ENCODE results near the gene EFEMP2.

The EFEMP2 gene

GRCh38 chr11:65872586-65873317 is at the start of gene EFEMP2:
TSS of gene EFEMP2 (minus strand) at chr11:65872800. CDS start at chr11:65872354, 446 bp downstream.
- peak; percentile 21 for DNase-seq

DNA sequence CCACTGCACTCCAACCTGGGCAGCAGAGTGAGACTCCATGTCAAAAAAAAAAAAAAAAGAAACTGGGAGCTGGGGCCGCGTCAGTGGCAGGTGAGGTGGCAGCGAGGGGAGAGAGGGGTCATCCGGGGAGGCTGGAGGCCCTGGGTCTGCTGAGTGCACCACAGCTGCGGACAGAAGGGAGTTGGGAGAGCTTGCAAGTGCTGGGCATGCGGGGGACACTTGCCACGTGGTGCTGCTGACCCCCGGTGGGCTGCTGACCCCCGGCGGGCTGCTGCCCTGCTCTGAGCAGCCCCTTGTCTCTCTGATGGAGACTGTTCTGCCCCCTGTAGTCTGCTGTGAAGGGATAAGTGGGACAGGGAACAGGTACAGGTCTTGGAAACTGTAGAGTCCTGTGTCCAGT is 49.3 kb upstream of the EFEMP2 start:
- no peak for DNase-seq

DNA sequence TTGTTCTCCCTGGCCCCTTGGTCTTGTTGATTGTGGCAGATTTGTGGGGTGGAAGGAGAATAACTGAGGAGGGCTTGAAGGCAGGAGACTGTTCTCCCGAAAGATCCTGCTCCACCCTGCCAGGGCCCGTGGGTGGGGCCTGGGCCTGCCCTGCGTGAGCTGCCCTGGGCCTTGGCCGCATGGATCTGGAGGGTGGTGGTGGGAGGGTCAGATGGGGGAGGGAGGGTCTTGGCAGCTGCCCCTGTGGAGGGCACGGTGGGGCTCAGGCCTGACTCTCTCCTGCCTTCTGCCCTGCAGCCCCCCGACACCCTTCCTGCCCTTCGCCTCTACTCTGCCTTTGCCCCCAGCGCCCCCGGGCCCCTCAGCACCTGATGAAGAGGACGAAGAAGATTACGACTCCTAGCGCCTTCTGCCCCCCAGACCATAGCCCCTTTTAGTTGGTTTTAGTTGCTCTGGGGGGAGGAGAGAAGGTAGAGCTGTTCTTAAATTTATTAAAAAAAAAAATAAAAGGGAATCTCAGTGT is 48.5 kb upstream of the EFEMP2 start:
- DNase-seq, result no peak

DNA sequence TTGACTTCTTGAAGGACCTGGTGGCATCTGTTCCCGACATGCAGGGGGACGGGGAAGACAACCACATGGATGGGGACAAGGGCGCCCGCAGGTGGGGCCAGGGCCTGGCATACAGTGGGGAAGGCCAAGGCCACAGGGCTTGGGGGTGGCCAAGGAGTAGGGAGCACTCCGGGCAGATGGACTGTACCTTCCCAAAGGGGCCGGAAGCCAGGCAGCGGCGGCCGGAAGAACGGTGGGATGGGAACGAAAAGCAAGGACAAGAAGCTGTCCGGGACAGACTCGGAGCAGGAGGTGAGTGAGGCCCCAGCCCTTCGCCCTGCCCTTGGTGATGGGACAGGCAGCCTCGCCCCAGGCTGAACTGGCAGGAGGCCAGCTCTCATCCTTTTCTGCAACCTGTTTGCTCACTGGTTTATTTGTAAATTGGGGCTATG is 47.8 kb upstream of the EFEMP2 start:
- no peak for DNase-seq

DNA sequence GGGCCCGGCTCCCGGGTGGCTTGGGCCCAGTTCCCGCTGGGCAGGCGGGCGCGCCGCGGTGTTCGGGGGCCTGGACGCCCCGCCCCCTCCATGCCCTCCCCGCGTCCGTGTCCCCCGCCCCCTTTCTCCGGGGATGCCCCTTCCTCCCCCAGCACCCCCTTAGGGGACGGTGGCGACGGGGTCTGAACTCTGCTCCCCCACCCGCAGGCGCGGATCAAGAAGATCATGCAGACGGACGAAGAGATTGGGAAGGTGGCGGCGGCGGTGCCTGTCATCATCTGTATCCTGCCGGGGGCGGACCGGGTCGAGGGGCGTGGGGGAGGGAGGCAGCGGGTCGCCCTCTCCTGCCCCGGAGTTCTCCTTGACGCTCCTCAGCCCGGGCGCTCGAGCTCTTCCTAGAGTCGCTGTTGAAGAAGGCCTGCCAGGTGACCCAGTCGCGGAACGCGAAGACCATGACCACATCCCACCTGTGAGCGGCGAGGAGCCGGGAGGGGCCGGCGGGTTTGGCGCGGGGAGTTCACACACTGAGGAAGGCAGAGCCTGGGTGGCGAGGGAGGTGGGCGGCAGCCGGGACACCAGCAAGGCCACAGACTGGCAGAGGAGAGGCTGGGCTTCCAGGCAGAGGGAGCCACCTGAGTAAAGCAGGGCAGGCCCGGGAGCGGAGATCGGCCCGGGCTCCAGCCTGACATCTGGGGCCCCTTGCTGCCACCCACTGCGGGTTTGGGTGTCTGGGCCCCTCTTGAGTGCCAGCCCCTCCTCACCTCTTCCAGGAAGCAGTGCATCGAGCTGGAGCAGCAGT is 47.2 kb upstream of the EFEMP2 start:
- DNase-seq, result peak; percentile 70

DNA sequence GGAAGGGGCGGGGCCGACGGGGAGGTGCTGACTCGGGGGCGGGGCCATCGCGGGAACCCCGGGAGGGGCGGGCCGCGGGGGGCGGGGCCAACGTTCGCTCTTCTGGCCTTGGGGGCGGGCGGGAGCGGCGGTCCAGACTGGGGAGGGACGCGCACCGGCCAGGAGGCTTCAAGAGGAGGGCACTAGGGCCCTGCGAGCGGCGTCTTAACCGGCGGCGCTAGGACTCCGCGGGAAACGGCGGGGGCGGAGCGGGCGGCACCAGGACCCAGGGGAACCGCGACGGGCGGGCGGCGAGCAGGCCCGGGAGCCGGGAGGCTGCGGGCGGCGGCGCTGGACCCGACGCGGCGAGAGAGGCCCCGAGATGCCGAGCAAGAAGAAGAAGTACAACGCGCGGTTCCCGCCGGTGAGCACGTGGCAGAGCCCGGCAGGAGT is 46.6 kb upstream of the EFEMP2 start, which contains the start of gene DRAP1:
Gene DRAP1, plus strand, starts transcription at position 286 of the 432 bp plus-strand sequence. Its CDS starts 76 bp downstream, at position 362.
- peak; percentile 100 for DNase-seq

GRCh38 chr11:65918211-65919140 is 45.9 kb upstream of the EFEMP2 start, which contains the start of gene C11orf68:
TSS of gene C11orf68 (minus strand) at chr11:65919062. CDS start at chr11:65919031, 31 bp downstream.
- no peak for DNase-seq

GRCh38 chr11:65917434-65918210 is 45.0 kb upstream of the EFEMP2 start:
- no peak for DNase-seq

DNA sequence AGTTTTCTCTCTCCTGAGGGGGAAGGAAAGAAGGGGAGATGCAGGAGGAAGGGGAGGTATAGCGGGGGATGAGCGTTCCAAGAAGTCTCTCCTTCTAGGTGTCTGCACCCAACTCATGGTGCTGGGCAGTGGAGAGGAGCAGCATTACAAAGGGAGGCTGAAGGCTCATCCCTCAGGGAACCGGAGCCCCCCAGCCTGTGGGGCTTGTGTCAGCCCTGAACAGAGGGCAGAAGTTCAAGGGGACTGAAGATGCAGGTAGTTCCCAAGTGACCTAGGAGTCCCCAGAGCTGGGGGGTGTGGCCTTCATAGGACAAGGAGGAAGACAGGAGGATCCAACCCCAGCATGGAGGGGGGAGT is 44.5 kb upstream of the EFEMP2 start:
- no peak for DNase-seq

DNA sequence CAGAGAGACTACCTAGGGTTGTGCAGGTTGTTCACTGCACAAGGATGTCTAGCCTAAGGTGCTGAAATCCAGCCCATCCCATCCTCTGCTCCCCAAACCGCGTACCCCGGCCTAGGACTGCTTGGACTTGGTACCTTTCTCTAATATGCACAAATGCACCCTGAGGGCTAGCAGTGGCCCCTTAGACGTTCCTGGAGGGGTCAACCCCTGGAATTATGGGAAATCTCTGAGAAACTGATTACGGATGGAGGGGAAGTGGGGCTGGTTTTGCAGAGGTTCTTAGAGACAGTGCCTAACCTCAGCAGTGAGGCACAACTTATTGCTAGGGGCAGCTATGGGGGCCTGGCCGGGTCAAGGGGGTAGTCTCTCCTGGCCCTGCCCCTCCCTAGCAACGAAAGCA is 43.8 kb upstream of the EFEMP2 start:
- DNase-seq, result no peak

DNA sequence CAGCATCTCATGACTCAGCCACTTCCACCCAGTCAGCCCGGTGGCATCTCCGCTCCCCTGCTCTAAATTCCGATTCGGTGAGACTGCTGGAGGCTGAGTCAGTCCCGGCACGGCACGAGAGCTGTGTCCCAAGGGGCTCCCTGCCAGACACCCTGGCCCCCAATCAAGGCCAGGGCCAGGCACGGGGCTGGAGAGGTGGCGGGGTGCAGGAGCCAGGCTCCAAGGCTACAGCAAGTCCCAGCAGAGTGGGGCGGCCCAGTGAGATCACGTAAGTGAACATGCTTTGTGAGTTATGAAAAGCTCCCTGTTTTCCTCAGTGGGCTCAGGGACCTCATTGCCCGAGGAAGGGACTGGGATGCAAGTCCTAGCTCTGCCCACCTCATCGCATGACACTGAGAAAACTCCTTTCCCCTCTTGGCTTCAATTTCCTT is 43.2 kb upstream of the EFEMP2 start:
- peak; percentile 39 for DNase-seq

DNA sequence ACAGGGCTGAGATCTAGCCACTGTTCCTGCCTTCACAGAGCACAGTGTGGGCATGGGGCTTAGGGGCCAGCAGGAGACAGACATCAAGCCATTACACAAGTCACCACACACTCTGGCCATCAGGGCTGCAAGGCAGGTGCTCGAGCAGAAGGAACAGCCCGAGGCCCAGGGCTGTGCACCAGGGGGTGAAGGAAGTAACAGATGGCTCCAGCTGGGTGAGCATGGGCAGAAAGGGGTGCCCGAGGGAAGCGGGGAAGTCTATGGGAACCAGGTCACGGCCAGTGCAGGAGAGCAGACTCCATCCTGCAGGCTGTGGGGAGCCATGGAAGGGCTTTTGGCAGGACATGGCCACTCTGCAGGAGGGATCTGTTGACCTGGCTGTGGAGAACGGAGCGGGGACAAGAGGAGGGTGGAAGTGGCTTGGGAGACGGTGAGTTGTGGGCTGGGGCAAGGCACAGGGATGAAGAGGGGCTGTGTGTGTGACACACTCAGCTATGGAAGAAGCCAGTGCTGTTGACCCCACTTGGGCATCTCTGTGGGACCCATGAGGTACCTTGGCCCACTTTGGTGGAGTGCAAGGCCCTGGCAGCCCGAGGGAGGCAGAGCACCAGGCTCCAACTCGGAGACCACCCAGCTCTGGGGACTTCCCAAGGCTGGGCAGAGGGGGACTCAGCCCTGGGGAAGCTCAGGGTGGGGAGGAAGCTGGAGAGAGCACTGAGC is 42.7 kb upstream of the EFEMP2 start:
- DNase-seq, result no peak

- DNase-seq, result no peak
Observed at GRCh38 chr11:65912845-65913244, 40.2 kb upstream of the EFEMP2 start.

GRCh38 chr11:65911682-65912568 is 39.3 kb upstream of the EFEMP2 start:
- no peak for DNase-seq

DNA sequence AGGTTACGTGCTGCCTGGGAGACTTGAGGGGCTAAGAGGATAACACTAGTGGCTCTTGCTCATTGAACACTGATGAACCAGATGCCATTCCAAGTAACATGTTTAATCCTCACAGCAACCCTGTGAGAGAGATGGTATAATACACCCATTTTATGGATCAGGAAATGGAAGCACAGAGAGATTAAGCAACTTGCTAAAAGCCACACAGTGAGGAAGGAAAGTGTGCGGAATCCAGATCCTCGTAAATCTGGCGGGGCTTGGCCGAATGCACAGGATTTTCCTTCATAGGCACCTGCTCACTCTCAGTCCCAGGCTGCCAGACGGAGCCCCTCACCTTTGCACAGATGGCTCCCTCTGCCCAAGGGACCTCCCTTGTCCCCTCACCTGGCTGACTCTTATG is 35.3 kb upstream of the EFEMP2 start:
- DNase-seq, result no peak

DNA sequence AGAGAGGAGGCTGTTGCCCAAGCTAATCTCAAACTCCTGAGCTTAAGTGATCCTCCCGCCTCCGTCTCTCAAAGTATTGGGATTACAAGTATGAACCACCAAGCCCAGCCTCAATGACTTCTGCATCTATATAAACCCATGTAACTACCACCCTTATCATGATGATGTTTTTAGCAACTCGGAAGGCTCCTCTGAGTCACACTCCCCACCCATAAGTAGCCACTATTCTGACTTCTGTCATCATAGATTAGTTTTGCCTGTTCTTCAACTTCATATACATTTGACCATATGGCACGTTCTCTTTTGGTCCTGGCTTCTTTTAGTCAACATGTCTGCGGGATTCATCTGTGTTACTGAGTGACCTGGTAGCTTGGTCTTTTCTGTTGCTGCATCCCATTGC is 34.0 kb upstream of the EFEMP2 start:
- DNase-seq, result no peak

DNA sequence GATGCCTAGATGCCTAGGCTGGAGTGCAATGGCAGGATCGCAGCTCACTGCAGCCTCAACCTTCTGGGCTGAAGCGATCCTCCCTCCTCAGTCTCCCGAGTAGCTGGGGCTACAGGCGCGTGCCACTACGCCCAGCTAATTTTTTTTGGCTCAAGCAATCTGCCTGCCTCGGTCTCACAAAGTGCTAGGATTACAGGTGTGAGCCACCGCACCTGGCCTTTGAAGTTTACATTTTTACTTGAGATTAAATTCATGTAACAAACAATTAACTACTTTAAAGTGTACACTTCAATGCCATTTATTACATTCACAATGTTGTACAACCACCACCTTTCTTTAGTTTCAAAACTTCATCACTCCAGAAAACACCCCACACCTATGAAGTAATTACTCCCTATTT is 31.1 kb upstream of the EFEMP2 start:
- no peak for DNase-seq

DNA sequence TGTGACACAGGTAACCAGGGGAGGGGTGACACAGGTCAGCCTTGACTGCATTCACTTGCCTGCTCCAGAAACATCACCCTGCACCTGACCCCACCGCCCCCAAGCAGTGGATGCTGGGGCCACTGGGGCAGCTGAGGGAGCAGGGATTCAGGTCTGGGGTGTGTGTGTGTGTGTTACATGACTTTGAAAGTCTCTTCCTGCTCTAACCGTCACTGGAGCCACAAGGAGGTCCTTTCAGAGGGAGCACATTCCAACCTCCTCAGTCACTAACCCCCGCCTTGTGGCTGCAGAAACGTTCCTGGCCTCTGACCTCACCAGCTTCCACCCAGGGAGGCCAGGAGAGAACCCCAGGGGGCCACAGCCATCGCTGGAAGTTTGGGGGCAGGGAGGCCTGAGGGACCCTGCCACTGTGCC is 30.5 kb upstream of the EFEMP2 start:
- DNase-seq, result no peak

GRCh38 chr11:65900899-65901180 is 28.2 kb upstream of the EFEMP2 start:
- DNase-seq, result no peak

Measured in CD4-positive, alpha-beta T cell treated with Interleukin-17A for 4 hours (primary cell).